ENCODE results near the gene FBXW2.

FBXW2 gene

GRCh38 chr9:120741191-120741590, 52.0 kb downstream of the FBXW2 start:
- no peak for DNase-seq

GRCh38 chr9:120740132-120740531, 53.1 kb downstream of the FBXW2 start:
- DNase-seq = no peak

DNA sequence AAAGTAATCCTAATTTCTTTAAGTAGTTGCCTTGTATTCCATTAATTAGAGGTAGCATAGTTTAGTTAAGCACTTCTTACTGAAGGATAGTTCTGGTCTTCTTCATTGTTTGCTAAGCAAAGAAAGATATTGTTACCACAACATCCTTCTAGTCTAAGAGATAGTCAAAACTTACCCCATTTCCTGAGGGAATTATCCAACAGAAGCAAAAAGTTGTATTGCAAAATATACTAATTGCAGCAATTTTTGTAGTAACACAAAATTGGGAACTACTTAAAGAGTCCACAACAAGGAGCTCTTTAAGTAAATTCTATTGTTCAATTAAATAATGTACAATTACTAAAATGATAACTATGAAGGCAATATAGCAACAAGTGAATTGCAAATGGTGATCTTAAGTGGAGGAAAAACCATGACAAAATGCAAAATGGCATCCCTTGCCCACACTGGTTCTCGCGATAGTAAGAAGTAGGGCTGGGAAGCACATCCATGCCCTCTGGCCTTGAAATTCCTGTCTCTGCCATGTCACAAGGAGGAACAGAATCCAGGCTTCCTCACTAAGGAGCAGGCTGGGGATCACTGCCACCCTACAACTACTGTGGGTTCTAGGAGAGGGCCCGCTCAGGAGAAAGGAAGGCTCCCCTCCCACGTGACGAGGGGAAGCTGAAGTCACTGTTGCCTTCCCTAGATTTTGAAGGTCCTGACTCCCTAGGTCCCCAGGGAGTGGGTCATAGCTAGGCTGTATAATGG, 55.6 kb downstream of the FBXW2 start:
- no peak for DNase-seq

DNA sequence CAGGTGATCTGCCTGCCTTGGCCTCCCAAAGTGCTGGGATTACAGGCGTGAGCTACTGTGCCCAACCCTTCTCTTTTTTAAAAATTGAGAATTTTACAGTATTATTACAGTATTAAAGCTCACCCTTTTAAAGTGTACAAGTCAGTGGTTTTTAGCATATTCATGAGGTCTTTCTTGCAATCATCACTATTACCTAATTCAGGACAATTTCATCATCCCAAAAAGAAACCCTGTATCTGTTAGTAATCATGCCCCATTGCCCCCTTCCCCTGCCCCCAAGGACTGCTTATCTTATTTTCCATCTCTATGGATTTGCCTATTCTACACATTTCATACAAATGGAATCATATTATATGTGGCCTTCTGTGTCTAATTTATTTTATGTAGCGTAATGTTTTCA, 56.3 kb downstream of the FBXW2 start:
- no peak for DNase-seq

GRCh38 chr9:120735415-120736126, 57.6 kb downstream of the FBXW2 start:
- no peak for DNase-seq

GRCh38 chr9:120734607-120735410, 58.4 kb downstream of the FBXW2 start:
- no peak for DNase-seq

DNA sequence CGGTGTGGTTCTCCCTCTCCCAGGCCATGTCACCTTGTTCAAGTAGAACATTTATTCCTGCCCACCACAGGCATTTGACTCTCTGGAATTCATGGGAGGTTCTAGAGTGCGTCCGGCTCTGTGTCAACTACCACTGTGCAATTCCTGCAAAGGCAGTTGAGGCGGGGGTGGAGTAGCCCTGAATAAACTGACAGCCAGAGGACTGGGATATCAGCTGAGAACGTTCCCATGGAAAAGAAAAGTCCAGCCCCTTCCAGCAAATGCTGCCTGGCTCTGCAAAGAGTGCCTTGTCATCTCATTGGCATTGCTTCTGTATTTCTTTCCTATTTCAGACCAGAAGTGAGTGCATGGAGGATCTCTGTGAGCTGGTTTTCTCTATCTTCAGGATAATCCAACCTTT, 60.0 kb downstream of the FBXW2 start:
- DNase-seq = no peak

DNA sequence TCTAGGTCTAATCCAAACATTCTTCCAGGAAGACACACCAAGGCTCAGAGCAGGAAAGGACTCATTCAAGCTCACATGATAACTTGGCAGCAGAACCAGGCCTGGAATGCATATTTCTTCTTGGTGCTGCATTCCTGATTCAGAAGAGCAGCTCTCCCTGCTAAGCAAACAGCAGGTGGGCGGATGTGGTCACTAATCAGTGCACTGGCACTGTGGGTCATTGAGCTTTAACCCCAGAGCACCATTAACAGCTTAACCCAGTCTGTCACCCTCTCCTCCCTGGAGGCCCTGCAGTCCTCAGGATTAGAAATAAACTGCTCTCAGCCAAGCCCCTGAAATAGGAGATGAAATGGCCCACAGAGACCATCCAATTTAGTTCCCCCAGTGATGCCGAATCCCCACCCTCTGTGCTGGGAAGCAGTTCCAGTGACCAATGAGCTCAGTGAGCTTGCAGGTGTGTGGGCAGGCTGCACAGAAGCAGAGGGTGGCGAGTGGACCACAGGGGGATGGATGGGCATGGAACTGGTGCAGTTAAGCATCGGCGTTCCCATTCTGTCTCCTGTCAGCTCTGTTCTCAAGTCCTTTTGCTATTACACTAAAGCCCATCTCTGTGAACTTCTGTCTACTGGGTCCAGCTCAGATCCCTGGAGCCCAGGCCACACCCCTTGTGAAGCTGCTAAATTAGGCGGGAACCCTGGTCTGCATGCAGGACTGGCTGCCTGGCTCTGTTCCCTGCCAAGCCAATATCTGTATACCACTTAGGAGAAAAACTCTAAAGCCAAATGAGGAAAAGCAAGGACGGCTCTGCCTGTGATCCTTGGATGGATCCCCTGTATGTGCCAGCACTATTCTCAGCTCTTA, 62.3 kb downstream of the FBXW2 start:
- DNase-seq = no peak

GRCh38 chr9:120729791-120730241, 63.4 kb downstream of the FBXW2 start:
- DNase-seq = no peak

DNA sequence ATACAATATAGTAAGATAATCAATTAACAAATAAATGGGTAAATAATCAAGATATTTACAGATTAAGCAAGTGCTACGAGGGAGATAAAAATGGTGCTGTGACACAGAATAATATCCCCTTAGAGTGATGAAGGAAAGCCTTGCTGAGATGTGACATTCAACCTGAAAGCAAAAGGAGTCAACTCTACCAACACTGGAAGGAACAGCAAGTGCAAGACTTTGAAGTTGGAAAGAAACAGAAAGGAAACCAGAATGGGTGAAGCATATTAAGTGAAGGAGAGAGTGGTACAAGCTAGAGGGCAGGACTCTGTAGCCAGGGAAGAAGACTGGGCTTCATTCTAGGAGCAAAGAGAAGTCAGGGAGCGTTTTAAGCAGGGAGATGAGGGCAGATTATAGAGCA, 66.7 kb downstream of the FBXW2 start:
- DNase-seq = no peak

GRCh38 chr9:120725907-120726306, 67.3 kb downstream of the FBXW2 start:
- no peak for DNase-seq

GRCh38 chr9:120724757-120725400, 68.3 kb downstream of the FBXW2 start:
- DNase-seq = no peak

DNA sequence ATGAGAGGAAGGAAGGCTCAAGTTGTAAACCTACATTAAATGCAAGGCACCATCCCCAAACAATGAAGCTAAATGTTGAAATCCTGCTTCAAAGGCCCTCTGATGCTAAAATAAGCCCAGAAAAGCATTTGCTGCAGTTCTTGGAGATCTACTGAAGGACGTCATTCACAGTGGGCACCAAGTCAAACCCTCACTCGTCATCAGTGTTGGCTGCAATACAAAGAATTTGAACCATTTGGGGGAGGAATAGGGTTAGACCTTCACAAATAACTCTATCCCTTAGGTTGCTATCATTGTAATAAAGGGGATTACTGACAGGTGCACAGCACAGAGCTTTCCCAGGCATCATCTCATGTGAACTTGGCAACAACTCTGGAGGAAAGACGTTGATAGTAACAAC, 69.7 kb downstream of the FBXW2 start:
- no peak for DNase-seq

DNA sequence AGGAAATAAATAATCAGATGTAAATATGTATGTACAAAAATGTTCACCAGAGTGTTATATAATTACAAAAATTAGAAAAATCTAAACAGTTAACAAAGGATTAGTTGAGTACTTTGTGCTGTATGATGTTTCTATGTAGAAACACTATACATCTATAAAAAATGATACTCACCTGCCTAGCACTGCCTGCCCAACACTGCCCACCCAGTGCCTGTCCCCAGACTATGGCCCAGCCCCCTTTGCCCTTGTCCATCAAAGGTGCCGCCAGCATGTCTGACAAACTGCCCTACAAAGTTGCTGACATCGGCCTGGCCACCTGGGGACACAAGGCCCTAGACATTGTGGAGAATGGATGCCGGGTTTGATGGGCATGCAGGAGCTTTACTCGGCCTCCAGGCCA, 72.8 kb downstream of the FBXW2 start:
- no peak for DNase-seq

DNA sequence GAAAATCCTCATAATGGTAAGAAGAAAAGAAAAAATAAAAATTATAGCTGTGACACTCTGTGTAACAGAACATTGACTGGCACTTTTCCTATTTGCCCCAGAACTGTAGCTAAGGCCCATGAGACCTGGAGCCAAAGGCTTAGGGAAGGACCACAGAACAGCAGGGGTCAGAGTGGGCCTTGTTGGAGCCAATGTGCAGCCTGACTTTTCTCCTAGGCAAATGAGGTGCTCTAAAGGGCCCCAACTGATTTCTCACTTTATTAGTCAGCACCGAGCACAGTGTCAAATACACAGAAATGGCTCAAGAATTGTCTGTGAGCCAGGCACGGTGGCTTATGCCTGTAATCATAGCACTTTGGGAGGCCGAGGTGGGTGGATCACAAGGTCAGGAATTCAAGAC, 74.9 kb downstream of the FBXW2 start:
- peak in 1 of 2 experiments; percentile 5 for DNase-seq

DNA sequence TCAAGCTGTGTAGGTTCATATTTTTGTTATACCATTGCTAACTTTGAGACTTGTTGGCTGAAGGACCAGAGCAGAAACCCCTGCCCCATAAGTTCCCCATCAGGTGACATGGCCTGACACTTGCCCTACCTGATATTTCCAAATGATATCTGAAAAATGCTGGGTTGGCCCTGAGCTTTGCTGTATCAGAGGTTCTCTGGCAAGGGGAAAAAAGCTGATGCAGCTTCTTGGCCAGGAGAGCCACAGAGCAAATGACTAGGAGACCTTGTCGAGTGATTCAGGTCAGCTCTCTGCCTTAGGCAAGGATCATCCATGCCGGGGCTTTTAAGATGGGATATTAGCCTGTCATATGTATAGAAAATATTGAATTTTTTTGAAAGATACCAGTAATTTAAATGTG, 76.0 kb downstream of the FBXW2 start:
- no peak for DNase-seq

DNA sequence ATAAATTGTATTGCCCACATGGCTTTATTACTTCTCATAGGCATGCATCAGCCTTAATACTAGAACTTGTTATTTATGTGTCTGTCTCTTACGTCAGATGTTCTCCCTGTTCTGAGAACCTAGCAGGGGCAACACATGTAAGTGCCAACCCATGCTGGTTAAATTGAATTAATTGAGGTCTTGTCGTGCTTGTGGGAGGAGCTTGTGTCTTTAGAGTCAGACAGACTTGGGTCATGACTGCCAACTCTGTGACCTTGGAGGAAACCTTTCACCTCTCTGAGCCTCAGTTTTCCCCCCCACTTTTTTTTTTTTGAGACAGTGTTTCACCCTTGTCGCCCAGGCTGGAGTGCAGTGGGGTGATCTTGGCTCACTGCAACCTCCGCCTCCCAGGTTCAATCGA, 76.7 kb downstream of the FBXW2 start:
- no peak for DNase-seq

DNA sequence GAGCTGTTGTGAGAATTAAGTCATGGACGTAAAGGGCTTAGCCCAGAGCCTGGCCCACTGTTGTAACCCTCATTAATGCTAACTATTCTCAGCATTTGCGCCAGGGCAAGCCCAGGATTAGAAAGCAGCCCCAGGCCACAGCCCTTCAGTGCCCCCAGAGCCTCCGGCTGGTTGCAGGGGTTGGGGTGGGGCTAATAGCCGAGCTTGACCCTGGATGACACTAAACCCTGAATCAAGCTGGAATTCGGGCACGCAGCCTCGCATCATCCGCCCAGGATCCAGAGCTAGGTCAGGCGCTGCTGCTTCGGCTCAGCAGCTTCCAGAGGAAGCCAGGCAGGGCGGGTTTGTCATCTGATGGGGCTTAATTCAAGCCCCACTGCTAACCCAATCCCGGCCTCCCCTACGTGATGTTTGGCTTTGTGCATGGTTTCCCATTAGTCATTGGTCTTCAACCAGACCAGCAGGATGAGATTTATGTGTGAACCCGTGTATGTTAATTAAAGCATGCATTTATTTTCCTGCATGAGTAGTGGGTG, 77.8 kb downstream of the FBXW2 start:
- DNase-seq = peak; percentile 27 to 62

DNA sequence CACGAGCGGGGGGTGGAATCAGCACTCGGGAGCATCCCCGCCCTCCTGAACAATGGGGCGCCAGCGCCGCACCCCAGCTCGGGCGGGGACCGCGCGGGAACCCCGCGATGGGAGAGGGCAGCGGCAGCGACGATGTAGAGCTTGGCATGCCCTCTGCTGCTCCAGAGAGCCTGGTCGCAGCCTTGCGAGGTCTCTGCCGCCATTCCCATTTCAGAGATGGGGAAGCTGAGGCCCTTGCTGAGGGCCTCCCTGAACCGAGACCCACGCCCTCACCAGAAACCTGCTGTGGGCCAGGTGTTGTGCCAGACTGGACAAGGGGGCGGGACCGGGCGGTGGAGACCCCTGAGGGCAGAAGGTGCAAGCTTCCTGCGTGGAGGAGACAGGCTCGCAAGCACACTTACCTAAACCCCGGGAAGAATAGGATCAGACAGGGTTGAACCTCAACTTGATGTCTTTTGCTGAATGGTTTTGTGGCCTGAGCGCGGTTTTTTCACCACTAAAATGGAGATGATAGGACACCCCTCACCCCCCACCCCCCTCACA, 78.3 kb downstream of the FBXW2 start:
- peak in 1 of 2 experiments; percentile 43 for DNase-seq

- DNase-seq = peak; percentile 84 to 97
These were observed 78.9 kb downstream of the FBXW2 start, which contains the start of gene MEGF9 for GRCh38 chr9:120714088-120714845. MEGF9 (minus strand) TSS chr9:120714470; CDS start chr9:120714358, 112 bp downstream.
